ENCODE data around the gene NINL.

DNA sequence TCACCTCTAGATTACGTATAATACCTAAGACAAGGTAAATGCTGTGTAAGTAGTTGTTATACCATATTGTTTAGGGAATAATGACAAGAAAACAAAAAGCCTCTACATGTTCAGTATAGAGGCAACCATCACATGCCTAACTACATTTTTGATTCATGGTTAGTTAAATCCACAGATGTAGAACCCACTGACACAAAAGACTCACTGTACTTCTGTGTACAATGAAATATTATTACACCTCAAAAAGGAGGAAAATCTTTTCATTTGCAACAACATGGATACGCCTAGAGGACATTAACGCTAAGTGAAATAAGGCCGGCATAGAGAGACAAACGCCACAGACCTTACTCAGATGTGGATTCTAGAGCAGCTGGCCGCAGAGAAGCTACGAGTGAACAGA, 50.5 kb downstream of the NINL start:
- TF ChIP-seq RNF2 (IDR thresholded peaks at IDR 0.05; ENCODE audit: borderline replicate concordance, low read depth, low read length, missing control alignments, poor library complexity, severe bottlenecking): no peak
- TF ChIP-seq POLR2AphosphoS5 (IDR thresholded peaks at IDR 0.05; ENCODE audit: low read depth, low read length): no peak
- no peak for TF ChIP-seq CTCF (IDR thresholded peaks at IDR 0.05; ENCODE audit: control extremely low read depth in 1 of 3, insufficient read depth in 1 of 3, low read depth in 1 of 3, low read length in 3 of 3)
